SK-N-MC (cell line): ENCODE results near the gene CACNA2D1.

Source experiments
- EZH2 ChIP-seq: fragments of 200-600 bp; sonication (generic); IDR thresholded peaks from one replicate; pipeline ENCODE4 v1.6.1; 2017; ENCODE audit warnings: antibody characterized with exemption
- FOXP2 ChIP-seq: optimal IDR thresholded peaks from 2 replicates; pipeline ENCODE3; 2011; ENCODE audit warnings: mild to moderate bottlenecking, moderate library complexity; ENCODE audit not compliant: insufficient read depth; ENCODE audit errors: extremely low read length, control extremely low read depth
- POLR2AphosphoS5 ChIP-seq: IDR thresholded peaks from 2 replicates; pipeline ENCODE4 v1.6.1; 2012; ENCODE audit warnings: mild to moderate bottlenecking, low read depth, low read length, borderline replicate concordance

DNA sequence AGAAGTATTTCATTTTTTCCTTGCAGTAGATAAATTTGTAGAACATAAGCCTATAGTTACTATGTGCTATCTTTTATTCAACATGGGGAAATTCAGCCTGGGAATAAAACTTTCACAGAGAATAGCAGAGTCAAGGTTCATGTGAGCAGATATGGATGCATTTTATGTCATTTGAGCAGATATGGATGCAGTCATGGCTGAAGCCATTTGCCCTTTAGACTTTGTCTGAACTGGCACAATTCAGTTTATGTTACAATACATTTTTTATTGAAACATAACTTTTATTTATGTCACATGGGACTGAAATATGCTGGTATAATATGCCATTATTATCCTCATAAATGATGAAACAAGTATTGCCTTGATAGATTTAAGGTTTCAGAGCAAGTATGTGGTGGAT is 231.1 kb downstream of the CACNA2D1 start:
- TF ChIP-seq FOXP2 (no peak), POLR2AphosphoS5 (no peak), EZH2 (no peak)
